PC-9 (cell line): Measurements from ENCODE around the gene PHLDB2.

Source experiments
- EZH2 ChIP-seq: fragments of 200-600 bp; sonication (generic); IDR thresholded peaks from 2 replicates; pipeline ENCODE4 v1.8.0; 2017; ENCODE audit warnings: antibody characterized with exemption, low read depth
- TF ChIP-seq, protein P1 (sequence below): fragments of 200-600 bp; sonication (generic); conservative IDR thresholded peaks from 2 replicates; pipeline ENCODE4 v1.6.1; 2017; ENCODE audit warnings: mixed run types, antibody characterized with exemption, mild to moderate bottlenecking, moderate library complexity

DNA sequence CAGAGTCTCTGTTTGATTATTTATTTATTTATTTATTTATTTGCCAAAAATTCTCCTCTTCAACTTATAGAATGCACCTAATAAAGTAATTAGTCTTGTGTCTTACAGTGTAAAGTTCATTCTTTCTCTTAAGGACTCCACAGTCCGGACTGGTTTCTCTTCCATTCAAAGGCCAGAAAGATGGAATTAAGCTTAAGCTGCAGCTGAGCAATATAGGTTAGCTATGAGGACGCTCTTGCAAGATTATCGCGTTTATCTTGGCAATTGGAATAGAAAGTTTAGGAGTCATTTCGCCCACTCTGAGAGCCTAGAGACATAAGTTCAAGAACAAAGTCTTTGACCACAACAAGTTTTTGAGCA is 154.7 kb downstream of the PHLDB2 start:
- TF ChIP-seq, protein P1, sequence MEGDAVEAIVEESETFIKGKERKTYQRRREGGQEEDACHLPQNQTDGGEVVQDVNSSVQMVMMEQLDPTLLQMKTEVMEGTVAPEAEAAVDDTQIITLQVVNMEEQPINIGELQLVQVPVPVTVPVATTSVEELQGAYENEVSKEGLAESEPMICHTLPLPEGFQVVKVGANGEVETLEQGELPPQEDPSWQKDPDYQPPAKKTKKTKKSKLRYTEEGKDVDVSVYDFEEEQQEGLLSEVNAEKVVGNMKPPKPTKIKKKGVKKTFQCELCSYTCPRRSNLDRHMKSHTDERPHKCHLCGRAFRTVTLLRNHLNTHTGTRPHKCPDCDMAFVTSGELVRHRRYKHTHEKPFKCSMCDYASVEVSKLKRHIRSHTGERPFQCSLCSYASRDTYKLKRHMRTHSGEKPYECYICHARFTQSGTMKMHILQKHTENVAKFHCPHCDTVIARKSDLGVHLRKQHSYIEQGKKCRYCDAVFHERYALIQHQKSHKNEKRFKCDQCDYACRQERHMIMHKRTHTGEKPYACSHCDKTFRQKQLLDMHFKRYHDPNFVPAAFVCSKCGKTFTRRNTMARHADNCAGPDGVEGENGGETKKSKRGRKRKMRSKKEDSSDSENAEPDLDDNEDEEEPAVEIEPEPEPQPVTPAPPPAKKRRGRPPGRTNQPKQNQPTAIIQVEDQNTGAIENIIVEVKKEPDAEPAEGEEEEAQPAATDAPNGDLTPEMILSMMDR: peak; percentile 41; the same call in 1 of the 2 replicates
- TF ChIP-seq EZH2: no peak
